Measurements from ENCODE around the gene FOXD4. TPM values are rescaled to one million over a fixed set of nuclear protein-coding genes. Genes with fewer than 3 reads are reported as not detected.
"Not testable (repeated sequence)": the region's sequence is repeated elsewhere in the genome, so short reads cannot be mapped to it uniquely, and the experiment has no call there.

FOXD4 gene
- polyA plus RNA-seq (2012; ENCODE audit: low read depth, missing spikeins) = not detected

DNA sequence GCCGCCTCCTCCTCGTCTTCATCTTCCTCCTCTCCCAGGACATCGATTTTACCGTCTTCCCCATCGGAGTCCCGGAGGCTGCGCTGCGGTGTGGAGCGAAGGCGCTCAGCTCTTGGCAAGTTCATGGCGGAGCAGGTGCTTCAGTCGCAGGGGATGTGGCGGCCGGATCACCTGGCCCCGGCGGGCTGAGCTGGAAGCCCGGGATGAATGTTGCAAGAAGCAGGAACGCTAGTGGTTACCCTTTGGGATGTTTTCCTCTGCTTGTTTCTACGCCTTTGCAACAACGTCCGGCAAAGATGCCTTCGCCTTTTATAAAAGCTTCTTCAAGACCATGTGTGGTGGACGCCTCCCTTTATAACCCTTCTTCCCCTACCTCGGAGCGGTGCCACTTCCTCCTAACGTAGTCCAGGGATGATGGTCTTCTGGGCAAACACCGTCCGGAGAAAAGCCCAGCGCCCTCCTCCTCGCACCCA lies at the start of gene FOXD4:
FOXD4 (minus strand) TSS at position 423 of the 473 bp plus-strand sequence; CDS start at position 125, 298 bp downstream.
- not testable (repeated sequence) for FAIRE-seq; DNase-seq (ENCODE audit: insufficient read length, low spot score)

DNA sequence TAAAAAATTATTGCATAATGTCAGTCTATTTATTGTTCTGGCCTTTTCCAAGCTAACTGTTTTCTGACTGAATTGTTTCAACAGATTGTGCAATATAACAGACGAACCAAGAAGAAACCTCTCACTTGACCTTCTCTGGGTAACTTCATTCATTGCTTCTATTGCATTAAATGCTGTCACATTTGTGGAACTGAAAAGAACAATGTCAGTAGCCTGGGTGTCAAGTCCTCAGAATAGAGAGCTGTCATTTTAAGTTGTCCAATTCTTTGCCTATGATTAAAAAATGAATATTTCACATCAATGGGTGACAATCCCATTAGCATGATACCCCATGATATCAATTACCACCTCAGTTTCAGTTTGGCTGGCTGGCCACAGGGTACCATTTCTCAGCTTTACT lies 41.7 kb upstream of the FOXD4 start:
- not testable (repeated sequence) for DNase-seq (ENCODE audit: insufficient read length, low spot score); FAIRE-seq

DNA sequence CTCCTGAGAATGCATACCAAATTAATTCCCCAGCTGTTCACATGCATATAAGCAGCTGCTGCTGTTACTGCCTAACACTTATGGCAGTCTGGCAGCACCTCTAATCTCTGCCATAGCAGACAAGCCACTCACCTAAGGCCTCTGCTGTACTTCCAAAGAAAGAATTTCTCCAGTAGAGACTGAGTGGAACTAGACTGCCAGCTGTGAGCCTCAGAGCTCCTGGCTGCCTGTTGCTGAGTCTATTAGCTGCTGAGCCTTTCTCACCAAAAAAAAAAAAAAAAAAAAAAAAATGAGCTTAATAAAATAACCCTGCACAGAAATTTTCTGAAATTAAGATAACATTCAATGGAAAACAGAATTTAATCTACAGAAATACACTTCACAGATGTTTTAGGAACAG lies 33.0 kb upstream of the FOXD4 start:
- not testable (repeated sequence) for DNase-seq (ENCODE audit: insufficient read length, low spot score); FAIRE-seq

DNA sequence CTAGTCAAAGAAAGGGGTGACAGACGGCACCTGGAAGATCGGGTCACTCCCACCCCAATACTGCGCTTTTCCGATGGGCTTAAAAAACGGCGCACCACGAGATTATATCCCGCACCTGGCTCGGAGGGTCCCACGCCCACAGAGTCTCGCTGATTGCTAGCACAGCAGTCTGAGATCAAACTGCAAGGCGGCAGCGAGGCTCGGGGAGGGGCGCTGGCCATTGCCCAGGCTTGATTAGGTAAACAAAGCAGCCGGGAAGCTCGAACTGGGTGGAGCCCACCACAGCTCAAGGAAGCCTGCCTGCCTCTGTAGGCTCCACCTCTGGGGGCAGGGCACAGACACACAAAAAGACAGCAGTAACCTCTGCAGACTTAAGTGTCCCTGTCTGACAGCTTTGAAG lies 21.7 kb upstream of the FOXD4 start:
- FAIRE-seq; DNase-seq (ENCODE audit: insufficient read length, low spot score): not testable (repeated sequence)

DNA sequence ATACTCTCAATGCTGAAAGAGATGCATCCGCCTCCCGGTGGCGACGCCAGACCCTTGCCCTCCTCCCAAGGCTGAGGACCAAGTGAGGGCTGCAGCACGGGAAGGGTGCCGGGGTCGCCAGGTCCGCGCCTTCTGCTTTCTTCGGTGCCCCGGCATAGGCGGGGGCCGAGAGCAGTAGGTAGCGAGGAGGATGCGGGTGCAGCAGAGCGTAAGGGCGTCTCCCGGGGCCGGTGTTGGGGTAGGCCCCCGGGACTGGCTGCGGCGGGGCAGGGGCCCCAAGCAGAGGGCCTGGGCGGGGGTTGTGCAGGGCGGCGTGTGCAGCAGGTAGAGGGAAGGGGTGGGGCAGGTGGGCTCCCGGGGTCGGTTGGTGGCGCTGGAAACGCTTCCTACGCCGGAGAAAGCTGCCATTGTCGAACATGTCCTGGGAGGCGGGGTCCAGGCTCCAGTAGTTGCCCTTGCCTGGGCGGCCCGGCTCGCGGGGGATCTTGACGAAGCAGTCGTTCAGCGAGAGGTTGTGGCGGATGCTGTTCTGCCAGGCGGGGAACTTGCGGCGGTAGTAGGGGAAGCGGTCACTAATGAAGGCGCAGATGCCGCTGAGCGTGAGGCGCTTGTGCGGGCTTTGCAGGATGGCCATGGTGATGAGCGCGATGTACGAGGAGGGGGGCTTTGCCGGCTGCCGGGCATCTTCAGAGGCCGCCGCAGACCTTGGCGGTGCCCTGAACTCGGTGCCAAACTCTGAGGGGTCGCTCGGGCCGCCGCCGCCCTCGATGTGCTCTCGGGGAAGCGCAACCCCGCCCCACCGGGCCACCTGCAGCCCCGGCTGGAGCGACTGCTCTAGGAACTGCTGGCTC lies 848 bp downstream of the FOXD4 start:
- not testable (repeated sequence) for DNase-seq (ENCODE audit: insufficient read length, low spot score); FAIRE-seq

DNA sequence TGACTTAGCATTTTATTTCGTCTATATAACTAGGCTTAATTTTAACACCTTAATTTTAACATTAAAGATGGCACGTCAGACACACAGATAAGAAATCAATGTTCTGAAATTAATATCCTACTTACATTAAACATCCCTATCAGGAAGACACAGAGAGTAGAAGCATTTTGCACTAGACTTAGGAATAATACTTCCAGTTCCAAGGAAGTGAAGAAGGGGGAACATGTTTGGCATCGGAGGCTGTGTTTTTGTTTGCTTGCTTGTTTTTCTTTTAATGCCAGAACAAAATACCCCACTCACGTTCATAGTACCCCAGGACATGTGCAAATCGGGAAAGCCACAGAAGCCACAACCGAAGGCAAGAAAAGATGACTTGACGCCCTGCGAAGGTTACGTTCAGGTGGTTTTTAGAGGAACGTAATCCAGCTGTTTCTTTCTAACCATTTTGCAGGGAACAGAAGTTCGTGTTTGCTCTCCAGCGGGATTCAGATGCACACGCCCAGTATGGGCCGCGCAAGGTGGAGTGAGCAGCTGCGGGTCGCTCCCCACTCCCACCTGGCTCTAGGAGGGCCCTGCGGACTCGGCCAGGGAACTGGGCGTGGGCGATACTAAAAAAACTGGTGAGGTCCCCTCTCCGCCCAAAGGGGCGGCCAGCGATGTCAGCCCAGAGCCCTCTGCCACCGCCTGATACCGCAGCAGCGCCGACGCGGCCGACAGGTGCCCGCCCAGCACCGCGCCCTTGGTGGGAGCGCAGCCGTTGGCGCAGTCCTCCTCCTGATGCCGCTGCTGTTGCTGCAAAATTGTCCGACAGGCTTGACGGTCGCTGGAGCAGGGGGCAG lies 1.8 kb downstream of the FOXD4 start:
- FAIRE-seq; DNase-seq (ENCODE audit: insufficient read length, low spot score): not testable (repeated sequence)

DNA sequence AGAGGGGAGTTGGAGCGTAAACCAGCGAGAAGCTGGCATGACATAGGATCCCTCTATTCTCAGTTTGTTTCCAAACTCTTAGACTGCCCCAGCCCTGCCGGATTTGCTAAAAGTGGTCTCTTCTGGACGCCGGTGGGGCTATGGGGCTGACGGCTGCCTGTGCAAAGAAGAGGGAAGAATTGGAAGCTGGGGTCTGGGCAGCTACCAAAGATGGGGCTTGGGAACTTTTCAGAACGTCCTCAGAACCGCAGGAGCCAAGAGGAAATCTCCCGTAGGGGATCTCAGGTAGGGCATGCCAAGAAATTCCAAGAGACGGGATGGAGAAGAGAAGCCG lies 3.1 kb downstream of the FOXD4 start:
- not testable (repeated sequence) for FAIRE-seq; DNase-seq (ENCODE audit: insufficient read length, low spot score)

DNA sequence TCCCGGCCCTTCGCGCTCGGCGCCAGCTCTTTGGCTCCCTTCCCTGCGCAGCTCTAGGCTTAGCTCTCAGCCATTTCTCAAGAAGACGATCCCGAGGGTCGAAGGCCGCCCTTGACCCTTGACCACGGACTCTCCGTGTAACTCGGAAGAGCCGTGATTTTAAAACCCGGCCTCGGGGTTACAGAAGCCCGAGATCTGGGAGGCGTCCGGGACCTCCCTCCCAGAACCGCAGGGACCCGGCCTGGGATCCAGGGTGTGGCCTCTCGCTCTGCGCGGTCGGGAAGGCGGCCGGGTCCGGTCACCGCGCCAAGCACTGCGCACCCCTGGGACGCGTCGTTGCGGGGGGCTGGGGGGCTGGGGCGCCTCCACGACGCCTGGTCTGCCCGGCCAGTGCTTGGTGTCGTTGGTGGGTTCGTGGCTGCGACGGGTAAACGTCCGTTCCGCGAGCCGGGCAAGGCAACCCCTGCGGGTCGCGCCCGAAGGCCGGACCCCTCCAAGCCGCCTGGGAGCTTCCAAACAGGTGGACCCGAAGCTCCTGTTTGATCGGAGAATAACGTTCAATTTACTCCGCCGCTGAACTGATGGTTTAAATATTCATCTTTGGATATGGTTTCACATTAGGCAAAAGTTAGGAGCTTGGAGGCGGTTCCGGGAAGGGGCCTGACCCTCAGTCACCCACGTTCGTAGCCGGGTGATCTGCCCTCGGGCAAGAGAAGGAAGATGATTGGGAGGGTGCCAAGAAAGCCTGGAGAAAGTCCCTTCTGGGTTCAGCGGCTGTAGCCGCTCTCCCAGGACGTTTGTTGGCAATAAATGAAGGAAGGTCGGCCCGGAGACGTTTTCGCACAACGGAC lies 3.7 kb downstream of the FOXD4 start:
- not testable (repeated sequence) for FAIRE-seq; DNase-seq (ENCODE audit: insufficient read length, low spot score)

DNA sequence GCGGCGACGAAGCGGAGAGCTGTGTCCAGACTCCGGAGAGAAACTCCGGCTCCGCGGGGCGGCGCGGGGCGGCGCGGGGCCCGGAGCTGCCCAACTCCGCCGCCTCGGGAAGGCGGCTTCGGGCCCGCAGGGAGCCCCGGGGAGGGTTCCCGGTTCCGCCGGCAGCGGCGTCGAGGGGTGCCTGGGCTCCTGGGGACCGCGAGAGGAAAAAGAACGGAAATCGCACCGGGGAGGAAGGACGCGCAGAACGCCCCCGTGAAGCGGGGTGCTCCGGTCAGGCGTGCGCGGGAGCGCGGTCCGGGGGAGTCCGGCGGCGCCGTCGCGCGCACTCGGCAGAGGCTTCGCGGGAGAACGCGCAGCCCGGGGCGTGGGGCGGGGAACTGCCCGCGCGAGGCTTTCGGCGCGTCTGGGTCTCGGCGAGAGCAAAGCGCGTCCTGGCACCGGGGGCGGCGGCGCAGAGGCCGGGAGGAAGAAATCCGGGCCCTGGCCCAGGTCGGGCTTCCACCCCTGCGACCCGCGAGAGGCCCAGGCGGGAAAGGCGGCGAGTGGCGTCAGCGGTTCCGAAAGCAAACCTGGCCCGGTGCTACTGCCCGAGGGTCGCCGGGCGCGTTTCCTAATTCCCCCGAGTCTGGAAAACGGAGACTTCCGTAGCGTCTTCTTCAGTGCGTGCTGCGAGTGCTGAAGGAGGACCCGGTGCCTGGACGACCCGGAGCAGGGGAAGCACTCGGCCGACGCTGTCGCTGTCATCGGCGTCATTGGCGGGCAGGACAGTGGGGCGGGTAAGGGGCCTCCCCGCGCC lies 4.5 kb downstream of the FOXD4 start:
- not testable (repeated sequence) for FAIRE-seq; DNase-seq (ENCODE audit: insufficient read length, low spot score)

DNA sequence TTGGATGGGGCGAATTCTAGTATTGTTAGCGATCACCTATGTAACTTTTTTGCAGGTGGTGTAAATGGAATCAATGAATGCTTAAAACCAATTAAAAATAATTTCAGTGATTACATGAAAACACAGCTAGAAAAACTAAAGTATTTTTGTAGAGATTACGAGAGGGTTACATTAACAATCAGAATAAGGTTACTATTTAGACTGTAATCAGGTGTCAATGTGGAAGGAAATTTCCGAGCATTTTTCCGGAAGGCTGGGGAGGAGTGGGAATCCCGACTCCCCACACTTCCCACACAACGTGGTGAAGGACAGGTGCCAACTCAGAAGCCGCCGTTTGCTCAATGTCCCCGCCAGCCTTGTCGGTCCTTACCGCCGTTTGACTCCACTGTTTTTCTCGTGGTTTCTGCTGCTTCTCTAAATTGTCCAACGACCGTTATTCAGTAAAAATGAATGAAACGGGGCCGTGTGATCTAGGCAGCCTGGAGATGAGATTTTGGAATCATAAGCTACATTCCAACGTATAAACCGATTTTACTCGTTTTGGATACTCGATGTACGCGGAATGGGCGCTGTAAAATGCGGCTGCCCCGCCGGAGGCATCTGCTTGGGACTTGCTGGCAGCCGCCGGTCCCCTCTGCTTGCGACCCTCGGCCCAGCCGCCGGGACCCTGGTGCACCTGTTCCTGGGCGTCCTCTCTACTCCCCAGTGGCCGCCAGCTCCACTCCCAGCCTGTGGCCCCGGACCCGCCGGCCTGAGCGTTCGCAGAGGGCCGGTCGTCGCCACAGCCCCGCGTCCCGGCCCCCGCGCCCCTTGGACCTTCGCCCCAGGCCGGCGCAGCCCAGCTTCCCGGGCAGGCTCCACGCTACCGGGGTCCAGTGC lies 5.4 kb downstream of the FOXD4 start:
- FAIRE-seq; DNase-seq (ENCODE audit: insufficient read length, low spot score): not testable (repeated sequence)

DNA sequence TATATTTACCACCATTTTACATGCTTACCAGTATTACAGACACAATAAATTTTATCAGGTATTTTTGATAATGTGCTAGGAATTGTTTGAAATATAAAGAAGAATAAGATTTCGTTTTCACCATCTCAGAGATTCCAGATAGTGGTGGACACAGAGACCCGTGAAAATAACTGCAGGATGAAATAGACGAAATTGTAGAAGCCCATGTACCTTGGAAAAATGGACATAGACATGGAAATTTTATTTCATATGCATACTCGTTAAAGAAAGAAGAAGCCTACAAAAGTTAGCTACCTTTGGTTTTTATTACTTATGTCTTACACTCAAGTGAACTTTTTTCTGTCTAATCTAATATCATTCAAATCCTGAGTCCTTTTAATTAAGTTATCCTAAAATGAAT lies 7.5 kb downstream of the FOXD4 start:
- DNase-seq (ENCODE audit: insufficient read length, low spot score) = not testable (repeated sequence)

DNA sequence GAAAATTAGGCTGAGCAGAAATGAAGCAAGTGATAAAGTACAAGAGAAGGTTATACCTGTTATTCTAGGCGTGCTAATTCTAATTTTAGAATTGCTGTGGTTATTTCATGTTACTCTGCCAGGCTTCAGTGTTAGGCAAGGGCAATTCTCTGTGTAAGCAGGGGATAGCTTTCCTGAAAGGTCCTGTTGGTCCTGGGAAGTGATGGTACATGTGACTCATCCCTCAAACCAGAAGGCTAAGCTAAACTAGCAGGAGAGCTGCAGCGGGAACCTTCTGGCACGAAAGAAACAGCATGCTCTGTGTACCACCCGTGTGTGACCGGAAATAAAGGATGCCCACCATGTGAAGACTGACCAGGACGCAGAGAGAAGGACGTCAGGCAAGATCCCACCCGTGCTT lies 8.7 kb downstream of the FOXD4 start:
- FAIRE-seq; DNase-seq (ENCODE audit: insufficient read length, low spot score): not testable (repeated sequence)

More for the DNA sequence above, 7.5 kb downstream of the FOXD4 start:
- FAIRE-seq = not testable (repeated sequence)

DNA sequence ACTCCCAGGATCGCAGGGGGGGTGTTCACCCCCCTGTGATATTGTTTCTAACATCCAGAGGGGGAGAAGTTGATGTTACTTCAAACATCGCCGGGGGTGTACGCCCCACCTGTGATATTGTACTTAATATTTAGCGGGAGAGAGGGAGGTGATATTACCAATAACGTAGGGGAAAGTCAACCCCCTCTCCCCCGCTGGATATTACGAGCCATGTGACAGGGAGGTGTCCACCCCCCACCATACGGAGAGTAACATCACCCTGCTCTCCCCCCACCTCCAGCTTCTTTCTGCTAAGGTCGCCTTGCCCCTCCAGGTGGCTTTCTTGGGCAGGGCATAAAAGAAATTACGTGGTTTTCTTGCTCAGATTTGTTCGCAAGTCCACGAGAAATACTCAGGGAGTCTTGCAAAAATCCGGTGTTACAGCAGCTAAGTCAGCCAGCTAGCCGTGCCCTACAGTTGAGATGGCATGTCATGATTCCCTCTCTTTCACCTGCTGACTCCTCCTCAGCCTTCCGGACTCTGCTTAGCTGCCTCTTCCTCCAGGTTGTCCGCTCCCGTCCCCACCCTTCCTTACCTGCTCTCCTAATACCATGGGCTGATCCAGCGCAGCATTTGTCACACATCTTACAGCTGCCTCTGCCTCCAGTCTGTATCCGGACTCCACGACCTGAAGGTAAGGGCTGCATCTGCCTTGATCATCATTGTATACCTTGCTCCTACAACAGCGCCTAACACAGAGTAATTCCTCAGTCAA lies 9.3 kb downstream of the FOXD4 start:
- FAIRE-seq; DNase-seq (ENCODE audit: insufficient read length, low spot score): not testable (repeated sequence)

DNA sequence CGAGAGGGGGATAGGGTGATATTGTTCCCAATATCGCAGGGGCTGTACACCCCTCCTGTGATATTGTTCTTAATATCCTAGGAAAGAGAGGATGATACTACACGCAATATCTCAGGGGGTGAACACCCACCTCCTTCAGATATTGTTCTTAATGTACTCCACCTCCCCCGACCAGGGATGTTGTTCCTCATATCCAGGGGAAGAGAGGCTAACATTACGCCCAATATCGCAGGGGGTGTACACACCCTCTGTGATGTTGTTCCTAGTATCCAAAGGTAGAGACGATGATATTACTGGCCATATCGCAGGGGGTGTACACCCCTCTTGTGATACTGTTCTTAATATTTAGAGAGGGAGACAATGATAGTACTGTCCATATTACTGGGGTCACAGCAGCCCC lies 12.2 kb downstream of the FOXD4 start:
- FAIRE-seq; DNase-seq (ENCODE audit: insufficient read length, low spot score): not testable (repeated sequence)

DNA sequence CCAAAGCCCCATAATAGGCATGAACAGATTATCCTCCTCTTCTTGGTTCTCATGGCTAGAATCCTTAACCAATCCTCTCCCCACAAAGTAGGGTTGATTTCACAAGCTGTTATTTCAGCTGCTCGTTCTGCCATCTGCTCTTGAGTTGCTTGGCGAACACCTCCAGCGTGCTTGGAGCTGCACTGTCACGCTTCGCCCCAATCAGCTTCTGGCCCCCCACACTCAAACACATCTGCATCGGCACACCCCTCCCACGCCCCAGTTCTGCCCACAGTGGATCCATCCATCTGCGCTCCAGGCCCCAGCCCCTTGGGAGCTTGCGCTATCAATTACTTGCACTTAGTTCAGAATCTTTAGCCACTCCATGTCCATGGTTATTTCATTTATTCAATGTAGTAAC lies 17.8 kb downstream of the FOXD4 start:
- not testable (repeated sequence) for DNase-seq (ENCODE audit: insufficient read length, low spot score); FAIRE-seq

DNA sequence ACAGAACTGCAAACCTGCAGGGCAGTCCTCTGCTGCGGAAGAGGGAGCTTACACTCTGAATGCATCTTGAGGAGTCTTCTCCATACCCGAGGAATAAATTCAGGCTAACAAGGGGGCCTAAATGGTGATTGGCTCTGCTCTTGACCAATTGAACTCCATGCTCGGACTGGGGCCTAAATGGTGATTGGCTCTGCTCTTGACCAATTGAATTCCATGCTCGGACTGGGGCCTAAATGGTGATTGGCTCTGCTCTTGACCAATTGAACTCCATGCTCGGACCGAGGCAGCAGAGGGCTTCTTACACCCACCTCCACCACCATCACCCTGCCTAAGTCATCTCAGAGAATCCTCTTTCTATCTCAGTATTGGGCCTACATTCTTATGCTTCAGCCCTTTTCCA lies 18.4 kb downstream of the FOXD4 start:
- not testable (repeated sequence) for FAIRE-seq; DNase-seq (ENCODE audit: insufficient read length, low spot score)

DNA sequence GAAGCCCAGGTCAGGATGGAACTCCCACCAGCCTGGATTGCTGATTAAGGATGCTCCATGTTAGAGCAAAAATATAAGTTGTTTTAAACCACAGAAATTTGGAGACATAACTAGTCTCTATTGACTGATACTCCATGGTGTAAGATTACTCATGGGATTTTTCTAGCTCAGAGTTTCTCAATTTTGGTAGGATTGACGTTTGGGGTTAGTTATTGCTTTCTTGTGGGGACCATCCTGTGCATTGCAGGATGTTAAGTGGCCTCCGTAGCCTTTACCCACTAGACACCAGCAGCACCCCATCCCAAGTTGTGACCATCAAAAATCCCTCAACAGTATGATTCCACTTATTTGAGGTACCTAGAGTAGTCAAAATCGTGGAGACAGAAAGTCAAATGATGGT lies 19.4 kb downstream of the FOXD4 start:
- FAIRE-seq; DNase-seq (ENCODE audit: insufficient read length, low spot score): not testable (repeated sequence)
